ENCODE measurements around the gene SLC47A2. TPM values are rescaled to one million over a fixed set of nuclear protein-coding genes. Genes with fewer than 3 reads are reported as not detected.

Gene SLC47A2
- total and polyA plus RNA-seq, 9 of the 15 experiments (the other 6 are each of a cell fraction or from before 2014, with no cell fraction given): not detected

- TF ChIP-seq CREBBP (IDR thresholded peaks at IDR 0.05; ENCODE audit: low read depth, low read length) (no peak), MEIS2 (IDR thresholded peaks at IDR 0.05; ENCODE audit: partially characterized antibody) (peak; percentile 70), IRF9 (tag; IDR thresholded peaks at IDR 0.05) (no peak)
Measured at GRCh38 chr17:19678581-19679453, 37.6 kb downstream of the SLC47A2 start (continued).

- FAIRE-seq (no peak), DNase-seq (ENCODE audit: extremely low read depth in 1 of 4, low spot score in 3 of 4) (no peak), ATAC-seq (no peak)
- BruUV-seq (replicated peaks): no TSS peak
- Histone ChIP-seq H3K4me3 (no peak overlapping the region), H4K20me1 (replicated peaks; ENCODE audit: control insufficient read depth, insufficient read depth, low read length) (no peaks in the 10 kb centered on the region), H3K36me3 (ENCODE audit: control insufficient read depth, insufficient read depth, low read length) (no peaks in the 10 kb centered on the region), H3K9me1 (ENCODE audit: control insufficient read depth, insufficient read depth, low read length) (no peaks in the 10 kb centered on the region), H3K27me3 (ENCODE audit: control insufficient read depth in 2 of 2, insufficient read depth in 2 of 2, low read length in 2 of 2) (peaks cover 0 to 19% of the 10 kb centered on the region in 2 experiments; a peak in 2 of 5 replicates), H3K79me2 (ENCODE audit: control insufficient read depth, insufficient read depth, low read length) (no peaks in the 10 kb centered on the region), H3K27ac (ENCODE audit: extremely low read depth, low read depth, low read length) (no peak overlapping the region), H3K9me3 (replicated peaks; ENCODE audit: control insufficient read depth, insufficient read depth, low read depth, low read length) (no peaks in the 10 kb centered on the region), H3K4me1 (replicated peaks in 1 of 2; ENCODE audit: control insufficient read depth in 2 of 2, insufficient read depth in 2 of 2, low read length in 2 of 2) (no peaks in the 10 kb centered on the region; a peak in 1 of 5 replicates), H3K4me2 (ENCODE audit: insufficient read depth, low read length) (no peak overlapping the region), H3K9ac (ENCODE audit: insufficient read depth in 1 of 2, low read depth in 2 of 2, low read length in 2 of 2) (no peak overlapping the region), H2AFZ (ENCODE audit: low read depth, low read length) (no peak overlapping the region)
- CTCF ChIA-PET (ENCODE audit: low intra/inter-chr PET ratio): no interaction called here
- POLR2A ChIA-PET: interaction anchor here (0.6 kb wide), 1 partner anchor 858 kb away, joined by 5 read pairs; no protein-coding TSS in a partner anchor
- in situ Hi-C loops (cut with MboI): no loop called here
- WGBS (ENCODE audit: insufficient coverage, low coverage, missing lambda C conversion rate): 6% methylated on average over 5 of the region's 5 CpGs
- intact Hi-C loops (cut with micrococcal nuclease): loop anchor here (10.0 kb wide), 1 partner anchor 163 kb away; no protein-coding TSS in a partner anchor
- TF ChIP-seq ZFPM2 (CRISPR knock-in tag; IDR thresholded peaks at IDR 0.05): no peak
- no peak for TF ChIP-seq NCOA2 (IDR thresholded peaks at IDR 0.05; ENCODE audit: partially characterized antibody in 2 of 2)
- no peak for TF ChIP-seq ZNF3 (CRISPR knock-in tag; IDR thresholded peaks at IDR 0.05)
- no peak for TF ChIP-seq NRF1 (conservative IDR thresholded peaks at IDR 0.05 in 1 of 2, IDR thresholded peaks at IDR 0.05 in 1 of 2)
- no peak for TF ChIP-seq SMAD4 (CRISPR knock-in tag; conservative IDR thresholded peaks at IDR 0.05)
- no peak for TF ChIP-seq ZNF644 (tag; IDR thresholded peaks at IDR 0.05; ENCODE audit: low read depth)
- TF ChIP-seq ZNF655 (CRISPR knock-in tag; IDR thresholded peaks at IDR 0.05): no peak
- no peak for TF ChIP-seq IFI16 (CRISPR knock-in tag; IDR thresholded peaks at IDR 0.05)
- TF ChIP-seq CEBPZ (IDR thresholded peaks at IDR 0.05; ENCODE audit: borderline replicate concordance, low read depth, low read length): no peak
- TF ChIP-seq RBM25 (IDR thresholded peaks at IDR 0.05; ENCODE audit: low read depth, low read length, severe bottlenecking): no peak
Measured at GRCh38 chr17:19677736-19678379, 38.5 kb downstream of the SLC47A2 start.
